ENCODE results near the gene ZFAND3.

Gene ZFAND3

DNA sequence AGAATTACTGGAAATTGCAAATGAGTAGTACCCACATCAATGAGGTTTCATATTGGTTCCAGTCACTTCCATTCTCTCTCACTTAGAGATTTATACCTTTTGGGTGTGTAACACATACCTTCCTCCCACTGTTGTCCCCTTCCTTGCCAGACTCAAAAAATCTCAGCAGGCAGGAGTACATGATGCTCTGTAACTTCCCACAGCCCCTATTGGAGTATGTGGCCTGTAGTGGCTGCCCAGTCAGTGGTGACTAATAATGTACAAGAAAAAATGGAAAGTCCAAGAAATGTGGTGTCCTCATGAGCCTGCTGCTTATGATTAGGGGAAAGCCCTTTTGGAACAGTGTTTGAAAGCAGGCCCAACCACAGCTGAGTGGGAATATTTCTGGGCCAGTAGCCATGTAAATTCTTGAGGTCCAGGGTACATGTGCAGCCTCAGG is 312.0 kb downstream of the ZFAND3 start:
- H3K27ac ChIP-seq = no peak overlapping the region
- H3K4me3 ChIP-seq = no peak overlapping the region
- no peak for DNase-seq (ENCODE audit: low spot score)
- TF ChIP-seq, protein P1, sequence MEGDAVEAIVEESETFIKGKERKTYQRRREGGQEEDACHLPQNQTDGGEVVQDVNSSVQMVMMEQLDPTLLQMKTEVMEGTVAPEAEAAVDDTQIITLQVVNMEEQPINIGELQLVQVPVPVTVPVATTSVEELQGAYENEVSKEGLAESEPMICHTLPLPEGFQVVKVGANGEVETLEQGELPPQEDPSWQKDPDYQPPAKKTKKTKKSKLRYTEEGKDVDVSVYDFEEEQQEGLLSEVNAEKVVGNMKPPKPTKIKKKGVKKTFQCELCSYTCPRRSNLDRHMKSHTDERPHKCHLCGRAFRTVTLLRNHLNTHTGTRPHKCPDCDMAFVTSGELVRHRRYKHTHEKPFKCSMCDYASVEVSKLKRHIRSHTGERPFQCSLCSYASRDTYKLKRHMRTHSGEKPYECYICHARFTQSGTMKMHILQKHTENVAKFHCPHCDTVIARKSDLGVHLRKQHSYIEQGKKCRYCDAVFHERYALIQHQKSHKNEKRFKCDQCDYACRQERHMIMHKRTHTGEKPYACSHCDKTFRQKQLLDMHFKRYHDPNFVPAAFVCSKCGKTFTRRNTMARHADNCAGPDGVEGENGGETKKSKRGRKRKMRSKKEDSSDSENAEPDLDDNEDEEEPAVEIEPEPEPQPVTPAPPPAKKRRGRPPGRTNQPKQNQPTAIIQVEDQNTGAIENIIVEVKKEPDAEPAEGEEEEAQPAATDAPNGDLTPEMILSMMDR (IDR thresholded peaks at IDR 0.05) = no peak

DNA sequence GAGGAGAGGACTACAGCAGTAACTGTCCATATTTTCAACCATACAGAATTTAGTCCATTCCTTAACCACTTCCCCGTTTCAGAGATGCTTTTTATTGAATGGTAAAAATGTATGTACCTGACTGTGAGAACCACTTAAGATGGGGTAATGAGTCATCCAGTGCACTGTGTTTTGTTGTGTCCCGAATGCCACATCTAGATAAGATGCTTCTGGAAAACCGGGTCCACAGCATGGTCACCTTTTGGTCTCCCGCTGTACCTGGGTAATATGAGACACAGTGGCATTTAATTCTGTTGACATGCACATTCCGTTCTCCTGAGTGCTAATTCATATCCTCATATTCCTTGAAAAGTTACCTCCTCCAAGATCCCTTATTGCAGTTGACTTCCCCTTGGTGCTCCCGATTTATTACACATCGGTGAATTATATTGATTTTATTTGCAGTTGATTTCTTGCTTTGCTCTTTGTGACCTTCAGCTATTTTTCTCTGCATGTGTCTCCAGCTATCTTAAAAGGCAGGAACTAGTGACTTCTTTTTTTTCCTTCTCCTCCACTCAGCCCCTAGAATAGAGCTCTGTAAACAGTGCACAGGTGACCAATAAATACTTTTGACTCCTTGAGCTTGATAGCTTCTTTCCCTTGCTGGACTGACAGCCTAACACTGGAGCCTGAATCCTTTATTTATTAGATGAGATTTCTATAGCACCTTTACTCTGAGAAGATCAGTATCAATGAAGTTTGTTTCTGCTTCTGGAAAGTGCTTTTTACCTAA is 314.6 kb downstream of the ZFAND3 start:
- Histone ChIP-seq H3K27ac (no peak overlapping the region), H3K4me3 (no peak overlapping the region)
- DNase-seq (ENCODE audit: low spot score) = no peak
- TF ChIP-seq, protein P1 (IDR thresholded peaks at IDR 0.05) = no peak

DNA sequence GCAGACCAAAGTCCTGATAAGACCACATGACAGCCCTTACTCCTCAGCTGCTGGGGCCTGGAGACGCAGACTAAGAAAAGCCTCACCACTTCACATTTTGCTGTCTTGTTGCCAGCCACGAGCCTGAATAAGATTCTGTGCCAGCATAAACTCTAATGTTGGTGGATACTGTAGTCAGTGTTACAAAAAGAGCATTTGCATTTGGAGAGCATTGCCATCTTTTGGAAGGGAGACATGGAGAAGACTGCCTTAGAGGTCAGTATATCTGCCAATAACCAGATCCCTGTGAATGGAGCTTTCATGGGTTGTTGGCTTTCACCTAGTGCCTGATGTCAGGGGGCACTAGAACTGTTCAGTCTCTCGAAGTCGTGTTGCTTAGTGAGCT is 315.2 kb downstream of the ZFAND3 start:
- DNase-seq (ENCODE audit: low spot score) = no peak
- Histone ChIP-seq H3K4me3 (no peak overlapping the region), H3K27ac (no peak overlapping the region)
- TF ChIP-seq, protein P1 (IDR thresholded peaks at IDR 0.05) = no peak

DNA sequence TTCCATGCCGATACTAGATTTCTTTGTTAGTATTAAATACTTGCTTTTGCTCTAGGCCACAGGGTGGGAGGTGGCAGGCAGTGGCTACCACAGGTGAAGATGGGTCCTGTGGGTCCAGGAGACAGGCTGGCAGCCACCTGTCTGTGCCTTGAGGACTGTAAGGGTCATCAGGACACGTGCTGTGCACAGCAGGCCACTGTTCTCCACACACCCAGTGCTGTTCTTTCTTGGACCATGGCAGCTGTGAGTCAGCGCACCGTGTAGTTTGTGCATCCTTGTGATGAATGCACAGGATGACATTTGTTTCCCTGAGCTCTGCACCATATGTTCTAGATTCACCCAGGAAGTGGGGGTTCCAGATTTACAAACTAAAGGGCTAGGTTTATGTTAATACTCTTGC is 317.0 kb downstream of the ZFAND3 start:
- H3K4me3 ChIP-seq = no peak overlapping the region
- no peak for DNase-seq (ENCODE audit: low spot score)
- H3K27ac ChIP-seq = no peak overlapping the region
- TF ChIP-seq, protein P1 (IDR thresholded peaks at IDR 0.05) = no peak

DNA sequence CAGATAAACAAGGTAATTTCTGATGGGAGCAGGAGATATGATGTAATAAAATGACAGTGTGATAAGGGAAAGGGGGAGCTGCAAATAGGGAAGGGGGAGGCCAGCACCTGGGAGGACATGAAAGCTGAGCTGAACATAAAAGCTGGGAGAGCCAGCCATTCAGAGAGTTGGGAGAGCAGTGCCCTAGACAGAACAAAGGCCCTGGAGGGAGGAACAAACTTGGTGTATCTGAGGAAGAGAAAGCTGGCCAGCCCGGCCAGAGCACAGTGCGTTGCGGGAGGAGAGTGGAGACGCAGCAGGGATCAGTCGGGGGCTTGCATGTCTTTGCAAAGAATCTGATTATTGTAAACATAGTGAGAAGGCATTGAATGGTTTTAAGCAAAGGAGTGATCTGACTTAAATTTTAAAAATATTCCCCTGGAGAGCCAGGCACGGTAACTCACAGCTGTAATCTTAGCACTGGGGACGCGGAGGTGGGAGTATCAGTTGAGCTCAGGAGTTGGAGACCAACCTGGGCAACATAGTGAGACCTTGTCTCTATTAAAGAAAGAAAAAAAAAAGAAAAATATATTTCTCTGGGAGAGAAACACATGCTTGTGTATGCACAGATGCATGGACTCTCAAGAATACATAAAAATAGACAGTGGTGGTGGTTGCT is 318.2 kb downstream of the ZFAND3 start:
- TF ChIP-seq, protein P1 (IDR thresholded peaks at IDR 0.05) = no peak
- no peak for DNase-seq (ENCODE audit: low spot score)
- H3K4me3 ChIP-seq = no peak overlapping the region
- no peak overlapping the region for H3K27ac ChIP-seq

DNA sequence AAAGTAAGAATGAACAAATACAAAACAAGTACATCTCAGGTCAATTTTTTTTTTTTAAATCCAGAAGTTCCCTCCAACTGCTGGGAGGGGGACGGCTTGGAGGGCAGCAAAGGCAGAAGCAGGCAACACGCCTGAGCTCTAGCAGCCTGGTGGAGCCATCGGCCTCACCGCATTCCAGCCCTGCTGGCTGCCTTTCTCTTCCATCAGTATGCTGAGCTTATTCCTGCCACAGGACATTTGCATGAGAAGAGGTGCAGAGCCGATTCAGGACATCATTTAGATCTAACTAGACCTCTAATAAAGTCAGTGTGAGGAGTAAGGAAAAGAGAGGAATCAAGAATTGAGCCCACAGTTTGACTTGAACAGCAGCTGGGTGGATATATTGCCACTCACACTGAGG is 318.8 kb downstream of the ZFAND3 start:
- no peak overlapping the region for H3K27ac ChIP-seq
- TF ChIP-seq, protein P1 (IDR thresholded peaks at IDR 0.05) = no peak
- DNase-seq (ENCODE audit: low spot score) = no peak
- no peak overlapping the region for H3K4me3 ChIP-seq

DNA sequence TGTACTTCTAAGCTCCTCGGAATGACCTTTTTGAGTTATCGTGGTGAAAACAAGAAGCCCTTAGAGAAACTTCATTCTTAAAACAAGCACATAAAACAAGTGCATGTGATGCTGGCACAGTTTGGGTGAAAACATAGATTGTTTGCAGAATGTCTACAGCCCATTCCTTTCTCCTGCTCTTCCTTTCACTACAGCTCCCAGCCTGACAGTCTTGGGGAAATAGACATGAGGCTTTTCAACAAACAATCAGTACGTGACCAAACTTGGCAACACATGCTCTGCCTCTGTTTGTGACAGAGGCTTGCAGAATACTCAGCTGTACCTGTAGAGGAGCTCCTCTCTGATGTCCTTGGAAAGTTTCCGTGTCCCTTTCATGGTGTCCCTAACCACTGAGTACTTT is 321.6 kb downstream of the ZFAND3 start:
- Histone ChIP-seq H3K27ac (no peak overlapping the region), H3K4me3 (no peak overlapping the region)
- TF ChIP-seq, protein P1 (IDR thresholded peaks at IDR 0.05) = no peak
- DNase-seq (ENCODE audit: low spot score) = no peak
